HG03354 (cell line): ENCODE data around the gene STX2.
"Not testable (repeated sequence)": the region's sequence is repeated elsewhere in the genome, so short reads cannot be mapped to it uniquely, and the experiment has no call there.

Source experiments
- ATAC-seq: cut with Tn5 transposase; IDR thresholded peaks from one replicate; pipeline ENCODE4 v1.9.1; 2021; ENCODE audit warnings: mild to moderate bottlenecking; ENCODE audit not compliant: unreplicated experiment, poor library complexity, severe bottlenecking

STX2 gene

DNA sequence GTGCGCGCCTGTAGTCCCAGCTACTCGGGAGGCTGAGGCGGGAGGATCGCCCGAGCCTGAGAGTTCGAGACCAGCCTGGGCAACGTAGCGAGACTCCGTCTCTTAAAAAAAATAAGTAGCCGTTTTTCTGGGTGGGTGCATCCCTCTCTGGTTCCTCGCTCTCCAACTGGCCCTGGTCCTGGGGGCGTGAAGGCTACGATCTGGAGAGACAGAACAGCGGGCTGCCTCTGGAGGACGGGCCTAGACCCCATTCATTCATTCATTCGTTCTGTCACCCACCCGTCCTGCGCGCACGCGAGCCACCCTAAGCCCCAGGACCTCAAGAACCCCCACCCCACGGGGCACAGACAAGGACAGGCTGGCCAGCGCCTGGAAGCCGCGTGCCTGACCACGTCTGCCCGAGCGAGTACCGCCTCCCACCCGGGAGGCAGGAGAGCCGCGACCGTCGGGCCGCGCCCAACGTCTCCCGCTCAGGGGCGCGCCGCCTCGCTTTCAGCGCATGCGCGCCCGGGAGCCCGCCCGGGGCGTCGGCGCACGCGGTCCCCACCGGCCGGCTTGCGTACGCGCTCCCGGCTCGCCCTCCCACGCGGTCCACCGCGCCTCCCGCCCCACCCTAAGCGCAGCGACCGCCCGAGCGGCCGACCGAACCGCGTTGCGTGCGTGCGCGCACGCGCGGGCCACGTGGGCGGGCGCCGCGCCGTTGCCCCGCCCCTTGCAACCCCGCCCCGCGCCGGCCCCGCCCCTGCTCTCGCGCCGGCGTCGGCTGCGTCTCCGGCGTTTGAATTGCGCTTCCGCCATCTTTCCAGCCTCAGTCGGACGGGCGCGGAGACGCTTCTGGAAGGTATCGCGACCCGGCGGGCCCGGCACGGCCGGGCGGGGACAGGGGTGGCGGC, 32.5 kb upstream of the STX2 start, which contains the start of gene RAN:
Gene RAN, plus strand, starts transcription at position 781 of the 893 bp plus-strand sequence. CDS start 528 bp downstream, outside the sequence.
- ATAC-seq = peak; percentile 73

DNA sequence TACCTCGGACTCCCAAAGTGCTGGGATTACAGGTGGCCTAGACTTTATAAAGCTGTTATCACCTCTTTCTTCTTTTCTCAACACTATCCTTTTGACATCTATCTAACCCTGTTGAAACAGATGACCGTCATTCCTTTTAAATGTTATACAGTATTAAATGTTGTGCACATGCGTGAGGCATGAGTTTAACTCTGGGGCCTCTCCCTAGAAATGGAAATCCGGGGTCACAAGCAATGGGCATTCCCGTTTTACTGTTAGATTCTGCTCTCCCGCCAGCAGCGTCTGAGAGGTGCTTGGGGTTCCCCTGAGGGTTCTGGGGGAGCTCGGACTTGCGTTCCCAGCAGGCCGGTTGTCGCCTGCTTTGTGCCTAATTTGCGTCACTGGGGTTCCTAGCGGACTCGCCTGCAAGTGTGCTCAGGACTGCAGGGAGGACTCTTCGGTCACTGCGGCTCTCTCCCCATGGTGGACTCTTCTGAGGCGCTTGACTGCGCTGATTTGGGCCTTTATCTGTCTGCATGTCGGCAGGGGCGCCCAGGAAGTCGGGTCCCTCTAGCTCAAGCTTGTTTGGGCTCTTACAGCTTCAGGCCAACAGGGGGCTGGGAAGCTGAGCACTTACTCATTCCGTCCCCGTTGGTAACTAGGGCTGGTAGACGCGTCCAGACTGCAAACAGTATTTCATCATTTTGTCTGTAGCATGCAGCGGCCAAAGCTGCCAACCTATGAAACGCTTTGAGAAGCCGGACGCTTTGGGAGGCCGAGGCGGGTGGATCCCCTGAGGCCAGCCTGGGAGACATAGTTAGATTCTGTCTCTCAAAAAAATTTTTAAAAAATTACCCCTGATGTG, 31.6 kb upstream of the STX2 start:
- peak; percentile 69 for ATAC-seq

DNA sequence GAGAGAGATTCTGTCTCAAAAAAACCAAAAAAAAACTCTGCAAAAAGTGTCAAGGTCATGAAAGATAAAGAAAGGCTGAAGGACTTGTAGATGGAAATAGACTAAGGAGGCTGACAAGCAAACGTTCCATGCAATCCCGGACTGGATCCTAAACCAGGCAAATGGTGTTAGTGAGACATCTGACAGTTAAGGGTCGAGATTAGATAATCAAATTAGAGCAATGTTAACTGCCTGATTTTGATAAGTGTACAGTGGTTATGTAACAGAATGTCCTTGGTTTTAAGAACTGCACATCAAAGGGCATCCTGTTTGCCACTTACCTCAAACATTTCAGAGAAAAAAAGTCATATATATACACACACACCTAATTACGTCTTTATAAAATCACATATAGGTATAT, 29.4 kb upstream of the STX2 start:
- ATAC-seq = no peak

DNA sequence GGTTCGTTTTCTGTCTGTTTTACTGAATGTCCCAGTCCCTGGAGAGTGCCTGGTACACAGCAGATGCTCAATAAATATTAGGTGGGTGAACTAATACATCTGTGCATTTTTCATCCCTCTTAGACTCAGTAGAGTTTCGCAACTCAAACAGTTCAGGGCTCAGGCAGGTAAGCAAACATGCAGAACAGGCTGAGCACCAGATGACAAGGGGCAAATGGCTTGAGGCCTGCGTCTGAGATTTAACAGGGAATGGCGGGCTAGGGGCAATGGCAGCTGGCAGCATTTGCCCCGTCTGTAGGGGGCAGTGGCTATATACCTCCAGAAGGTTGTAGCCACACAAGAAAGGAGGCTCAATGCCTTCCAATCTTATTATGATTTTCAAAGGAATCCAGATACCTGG, 24.2 kb upstream of the STX2 start:
- ATAC-seq = no peak

DNA sequence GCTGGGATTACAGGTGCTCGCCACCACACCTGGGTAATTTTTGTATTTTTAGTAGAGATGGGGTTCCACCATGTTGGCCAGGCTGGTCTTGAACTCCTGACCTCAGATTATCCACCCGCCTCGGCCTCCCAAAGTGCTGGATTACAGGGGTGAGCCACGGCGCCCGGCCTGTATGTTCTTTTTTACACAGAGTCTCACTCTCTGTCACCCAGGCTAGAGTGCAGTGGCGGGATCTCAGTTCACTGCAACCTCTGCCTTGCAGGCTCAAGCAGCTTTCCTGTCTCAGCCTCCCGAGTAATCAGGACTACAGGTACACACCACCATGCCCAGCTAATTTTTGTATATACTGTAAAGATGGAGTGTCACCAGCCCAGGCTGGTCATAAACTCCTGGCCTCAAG, 23.7 kb upstream of the STX2 start:
- ATAC-seq = not testable (repeated sequence)

DNA sequence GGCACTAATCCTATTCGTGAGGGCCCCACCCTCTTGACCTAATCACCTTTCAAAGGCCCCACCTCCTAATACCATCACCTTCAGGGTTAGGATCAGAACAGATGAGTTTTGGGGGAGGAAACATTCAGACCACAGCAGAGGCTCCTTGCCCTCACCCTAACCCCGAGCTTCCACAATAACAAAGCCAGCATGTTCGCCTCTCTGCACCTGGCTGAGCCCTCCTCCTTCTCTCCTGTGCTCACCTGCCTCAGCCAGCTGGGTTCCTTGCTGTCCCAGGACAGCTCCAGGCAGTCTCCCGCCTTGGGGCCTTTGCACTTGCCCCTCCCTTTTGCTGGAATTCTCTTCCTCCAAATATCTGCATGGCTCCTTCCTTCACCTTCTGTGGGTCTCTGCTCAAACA, 23.1 kb upstream of the STX2 start:
- no peak for ATAC-seq

DNA sequence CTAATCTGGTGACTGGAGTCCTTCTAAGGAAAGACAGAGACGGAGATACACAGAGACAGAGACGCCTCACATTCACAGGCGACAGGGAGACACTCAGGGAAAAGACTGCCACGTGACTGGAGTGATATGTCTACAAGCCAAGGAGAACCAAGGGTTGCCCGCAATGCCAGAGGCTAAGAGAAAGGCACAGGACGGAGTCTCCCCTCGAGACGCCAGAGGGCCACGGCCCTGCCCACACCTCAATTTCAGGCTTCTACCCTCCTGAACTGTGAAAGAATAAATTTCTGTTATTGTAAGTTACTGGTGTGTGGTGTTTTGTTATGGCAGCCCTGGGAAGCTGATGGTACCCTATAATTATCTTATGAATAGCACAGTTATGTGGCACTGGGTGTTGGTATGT, 21.3 kb upstream of the STX2 start:
- no peak for ATAC-seq

DNA sequence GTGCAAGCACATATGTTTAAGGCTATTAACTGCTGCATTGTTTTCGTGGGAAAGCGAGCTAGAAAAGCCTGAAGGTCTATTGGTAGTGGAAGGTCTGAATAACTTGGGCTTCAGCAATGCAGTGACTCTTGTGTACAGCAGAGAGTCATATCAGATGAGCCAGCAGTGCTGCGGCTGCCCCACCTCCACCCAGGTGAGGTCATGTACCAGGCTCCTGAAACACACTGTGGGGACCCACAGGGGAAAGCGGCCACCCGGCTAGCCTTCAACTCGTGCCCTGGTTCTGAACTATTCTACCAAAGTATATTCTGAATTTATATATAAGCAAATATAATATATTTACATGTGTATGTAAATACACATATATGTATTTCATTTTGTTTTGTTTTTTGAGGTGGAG, 20.1 kb upstream of the STX2 start:
- no peak for ATAC-seq

DNA sequence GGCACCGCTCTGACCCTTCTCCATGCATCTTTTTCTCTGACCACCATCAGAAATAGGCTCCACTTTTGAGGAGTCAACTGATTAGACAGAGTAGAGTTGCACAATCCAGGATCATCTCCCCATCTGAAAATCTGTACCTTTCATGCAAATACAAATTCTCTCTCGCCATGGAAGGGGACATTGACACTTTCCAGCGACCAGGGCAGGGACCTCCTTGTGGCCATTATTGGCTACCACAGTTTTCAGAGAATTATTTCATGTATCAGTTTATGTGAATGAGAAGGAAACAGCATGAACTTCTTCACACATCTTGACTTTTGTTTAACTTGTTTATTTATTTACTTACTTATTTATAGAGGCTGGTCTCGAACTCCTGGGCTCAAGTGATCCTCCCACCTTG, 19.0 kb upstream of the STX2 start:
- ATAC-seq = no peak

DNA sequence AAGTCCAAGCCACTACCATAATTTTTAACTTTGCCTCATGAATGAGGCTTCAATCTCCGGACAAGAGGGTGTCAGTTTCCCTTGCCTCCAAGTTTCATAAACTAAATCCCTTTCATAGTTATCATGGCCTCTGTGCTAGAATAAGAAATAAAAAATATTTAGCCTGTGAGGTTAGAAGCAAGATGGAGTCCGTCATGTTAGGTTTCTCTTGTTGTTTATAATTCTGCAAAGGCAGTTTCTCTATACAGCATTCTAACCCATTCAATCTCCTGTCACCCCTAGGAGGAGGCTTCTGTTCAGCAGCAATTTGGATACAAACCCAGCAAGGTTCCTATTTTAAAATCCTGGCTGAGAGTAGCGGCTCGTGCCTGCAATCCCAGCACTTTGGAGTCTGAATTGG, 17.0 kb upstream of the STX2 start:
- no peak for ATAC-seq

DNA sequence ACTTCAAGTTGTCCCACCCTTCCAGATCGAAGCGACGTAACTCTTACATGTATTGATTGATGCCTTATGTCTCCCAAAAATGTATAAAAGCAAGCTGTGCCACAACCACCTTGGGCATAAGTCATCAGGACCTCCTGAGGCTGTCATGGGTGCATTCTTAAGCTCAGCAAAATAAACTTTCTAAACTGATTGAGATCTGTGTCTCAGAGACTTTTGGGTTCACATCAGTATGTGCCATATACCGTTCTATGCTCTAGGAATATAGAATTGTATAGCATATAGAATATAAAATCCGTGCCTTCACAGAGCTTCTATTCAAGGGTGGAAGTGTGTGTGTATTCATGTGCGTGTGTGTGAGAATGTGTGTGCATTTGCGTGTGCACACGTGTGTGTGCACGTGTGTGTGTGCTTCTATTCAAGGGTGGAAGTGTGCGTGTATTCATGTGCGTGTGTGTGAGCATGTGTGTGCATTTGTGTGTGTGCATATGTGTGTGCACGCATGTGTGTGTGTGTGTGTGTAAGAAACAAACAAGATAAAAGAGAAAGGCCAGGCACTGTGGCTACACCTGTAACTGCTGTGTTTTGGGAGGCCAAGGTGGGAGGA, 11.5 kb upstream of the STX2 start:
- no peak for ATAC-seq

DNA sequence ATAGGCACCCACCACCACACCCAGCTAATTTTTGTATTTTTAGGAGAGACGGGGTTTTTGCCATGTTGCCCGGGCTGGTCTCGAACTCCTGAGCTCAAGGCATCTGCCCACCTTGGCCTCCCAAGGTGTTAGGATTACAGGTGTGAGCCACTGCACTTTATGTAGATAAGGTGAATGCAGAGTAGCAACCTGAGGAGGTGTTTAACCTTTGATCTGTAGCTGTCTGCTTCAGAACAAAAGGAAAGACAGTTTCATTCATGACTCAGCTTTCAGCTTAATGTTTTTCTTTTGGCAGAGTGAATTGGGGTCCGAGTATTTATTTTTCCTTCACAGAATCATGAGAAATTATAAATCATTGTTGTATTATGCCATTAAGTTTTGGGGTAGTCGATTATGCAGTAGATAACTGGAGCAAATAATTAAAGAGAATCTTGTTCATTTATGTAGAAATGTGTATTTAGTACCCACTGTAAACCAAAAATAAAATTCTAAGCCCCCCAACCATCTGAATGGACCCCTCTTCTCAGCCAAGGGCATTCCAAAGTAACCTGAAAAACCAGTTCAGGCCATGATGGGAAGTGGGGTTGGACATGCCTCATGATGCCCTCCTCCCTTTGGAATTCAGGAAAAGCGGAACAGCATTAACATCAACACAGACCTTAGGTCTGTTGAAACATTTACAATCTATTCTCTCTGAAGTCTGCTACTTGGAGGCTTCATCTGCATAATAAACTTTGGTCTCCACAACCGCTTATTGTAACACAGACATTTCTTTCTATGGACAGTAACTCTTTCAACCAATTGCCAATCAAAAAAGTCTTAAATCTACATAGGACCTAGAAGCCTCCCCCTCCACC, 10.7 kb upstream of the STX2 start:
- no peak for ATAC-seq

DNA sequence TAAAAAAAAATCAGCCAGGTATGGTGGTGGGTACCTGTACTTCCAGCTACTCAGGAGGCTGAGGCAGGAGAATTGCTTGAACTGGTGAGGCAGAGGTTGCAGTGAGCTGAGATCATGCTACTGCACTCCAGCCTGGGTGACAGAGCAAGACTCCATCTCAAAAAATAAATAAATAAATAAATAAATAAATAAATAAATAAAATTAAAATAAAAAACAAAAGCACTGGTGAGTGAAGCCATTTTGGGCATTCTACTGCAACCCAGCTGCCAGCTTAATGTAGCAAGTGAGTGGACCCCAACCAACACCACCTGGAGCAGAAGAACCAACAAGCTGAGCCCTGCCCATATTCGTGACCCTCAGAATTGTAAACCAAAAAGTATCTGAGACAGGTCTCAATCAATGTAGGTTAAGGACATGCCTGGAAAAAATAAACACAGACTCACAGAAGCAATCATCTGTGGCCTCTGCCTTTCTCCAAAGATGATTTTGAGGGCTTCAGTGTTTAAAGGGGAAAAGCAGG, 9.8 kb upstream of the STX2 start:
- ATAC-seq = not testable (repeated sequence)

DNA sequence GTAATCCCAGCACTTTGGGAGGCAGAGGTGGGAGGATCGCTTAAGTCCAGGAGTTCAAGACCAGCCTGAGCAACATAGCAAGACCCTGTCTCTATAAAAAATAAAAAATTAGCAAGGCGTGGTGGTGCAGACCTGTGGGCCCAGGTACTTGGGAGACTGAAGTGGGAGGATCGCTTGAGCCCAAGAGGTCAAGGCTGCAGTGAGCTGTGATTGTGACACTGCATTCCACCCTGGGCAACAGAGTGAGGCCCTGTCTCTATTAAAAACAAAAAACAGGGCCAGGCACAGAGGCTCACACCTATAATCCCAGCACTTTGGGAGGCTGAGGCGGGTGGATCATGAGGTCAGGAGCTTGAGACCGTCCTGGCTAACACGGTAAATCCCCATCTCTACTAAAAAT, 9.1 kb upstream of the STX2 start:
- not testable (repeated sequence) for ATAC-seq

DNA sequence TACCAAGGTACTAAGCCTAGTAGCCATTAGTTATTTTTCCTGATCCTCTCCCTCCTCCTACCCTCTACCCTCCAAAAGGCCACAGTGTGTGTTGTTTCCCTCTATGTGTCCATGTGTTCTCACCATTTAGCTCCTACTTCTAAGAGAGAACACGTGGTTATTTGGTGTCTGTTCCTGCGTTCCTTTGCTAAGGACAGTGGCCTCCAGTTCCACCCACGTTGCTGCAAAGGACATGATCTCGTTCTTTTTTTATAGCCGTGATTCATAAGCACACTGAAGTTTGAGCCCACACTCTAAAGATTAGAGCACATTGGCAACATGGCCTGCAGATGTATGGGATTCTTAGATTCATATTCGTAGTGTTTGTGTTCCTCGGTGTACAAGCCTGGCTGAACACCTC, 8.1 kb upstream of the STX2 start:
- no peak for ATAC-seq

DNA sequence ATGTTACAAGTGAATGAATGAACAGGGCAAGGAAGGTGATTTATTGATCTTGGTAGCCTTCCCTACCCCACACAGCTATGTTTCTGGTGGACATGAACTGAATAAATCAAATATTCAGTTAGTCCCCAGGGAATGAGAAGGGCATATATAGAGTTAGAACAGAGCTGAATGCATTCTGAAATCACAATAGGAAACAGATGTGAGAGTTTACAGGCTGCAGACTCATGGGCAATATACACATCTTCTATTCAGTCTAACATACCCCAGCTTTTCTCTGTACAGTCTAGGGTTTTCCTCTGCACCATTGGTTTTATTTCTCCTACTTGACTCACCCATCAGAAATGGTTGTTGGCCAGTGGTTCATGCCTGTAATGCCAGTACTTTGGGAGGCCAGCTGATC, 7.3 kb upstream of the STX2 start:
- ATAC-seq = no peak

DNA sequence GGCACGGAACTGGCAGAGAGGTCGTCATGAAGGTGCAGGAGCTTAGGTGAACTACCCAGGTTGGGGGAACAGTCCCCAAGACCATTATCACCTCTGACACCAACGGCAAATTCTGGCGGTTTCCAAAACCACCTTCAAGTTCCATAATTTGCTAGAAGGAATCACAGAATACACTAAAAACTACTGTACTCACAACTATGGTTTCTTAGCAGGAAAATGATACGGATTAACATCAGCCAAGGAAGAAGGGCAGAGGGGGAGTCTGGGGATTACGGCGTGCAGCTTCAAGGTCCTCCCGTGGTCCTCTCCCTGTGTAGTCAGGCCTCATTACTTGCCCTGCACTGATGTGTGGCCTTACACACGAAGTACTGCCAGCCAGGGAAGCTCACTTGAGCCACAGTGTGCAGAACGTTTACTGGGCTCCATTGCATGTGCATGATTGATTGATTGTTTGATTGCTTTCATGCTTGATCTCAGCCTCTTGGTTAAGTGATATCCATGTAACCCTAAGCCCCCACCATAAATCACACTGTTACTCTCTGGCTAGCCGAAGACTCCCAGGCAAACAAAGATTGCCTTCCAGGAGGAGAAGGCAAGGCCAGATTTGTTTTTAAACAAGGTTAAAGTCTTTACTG, 837 bp upstream of the STX2 start:
- no peak for ATAC-seq

DNA sequence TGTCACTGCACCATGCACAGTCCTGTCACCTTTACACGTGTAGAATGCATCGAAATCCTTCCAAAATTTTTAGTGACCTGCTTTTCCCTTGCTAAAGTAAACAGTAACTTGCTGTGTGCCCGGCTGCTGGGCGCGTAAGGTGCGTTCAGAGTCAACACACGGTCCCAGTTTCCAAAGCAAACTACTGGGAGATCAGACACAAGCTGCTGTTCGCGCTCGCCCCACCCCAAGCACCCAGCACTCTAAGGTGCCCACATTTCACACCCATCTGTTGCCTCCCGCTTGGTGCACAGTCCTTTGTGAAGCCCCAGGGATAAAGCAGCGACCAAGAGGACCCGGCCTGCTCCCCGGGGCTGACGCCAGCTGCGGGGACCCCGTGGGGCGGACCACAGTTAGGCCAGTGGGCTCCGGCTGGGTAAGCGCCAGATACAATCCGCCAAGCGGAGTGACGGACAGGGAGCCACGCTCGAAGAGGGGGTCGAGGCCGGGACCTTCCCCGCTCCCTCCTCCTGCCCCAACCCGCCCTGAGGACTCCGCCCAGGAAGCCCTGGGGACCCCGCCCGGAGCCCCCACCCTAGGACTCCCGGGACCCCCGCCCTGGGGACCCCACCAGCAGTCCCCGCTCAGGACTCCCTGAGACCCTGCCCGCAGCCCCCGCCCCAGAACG, 633 bp downstream of the STX2 start:
- peak; percentile 36 for ATAC-seq
